Inflammatory macrophage (primary cell): ENCODE results near the gene ZFYVE16.
"Not testable (repeated sequence)": the region's sequence is repeated elsewhere in the genome, so short reads cannot be mapped to it uniquely, and the experiment has no call there.

Source experiments
- DNase-seq, 2 donors: peaks; one replicate each; pipeline ENCODE4 v3.0.0-alpha.2; 2020 to 2022
- total RNA-seq, 18 experiments: gene quantifications; one replicate each; lab custom pipeline; 2026; ENCODE audit warnings: mixed read lengths in 6 of 18, inconsistent platforms in 2 of 18; lab: John Stamatoyannopoulos, UW

ZFYVE16 gene
- total RNA-seq, result 227 to 1,087 (median 751) reads per million in 18 experiments

DNA sequence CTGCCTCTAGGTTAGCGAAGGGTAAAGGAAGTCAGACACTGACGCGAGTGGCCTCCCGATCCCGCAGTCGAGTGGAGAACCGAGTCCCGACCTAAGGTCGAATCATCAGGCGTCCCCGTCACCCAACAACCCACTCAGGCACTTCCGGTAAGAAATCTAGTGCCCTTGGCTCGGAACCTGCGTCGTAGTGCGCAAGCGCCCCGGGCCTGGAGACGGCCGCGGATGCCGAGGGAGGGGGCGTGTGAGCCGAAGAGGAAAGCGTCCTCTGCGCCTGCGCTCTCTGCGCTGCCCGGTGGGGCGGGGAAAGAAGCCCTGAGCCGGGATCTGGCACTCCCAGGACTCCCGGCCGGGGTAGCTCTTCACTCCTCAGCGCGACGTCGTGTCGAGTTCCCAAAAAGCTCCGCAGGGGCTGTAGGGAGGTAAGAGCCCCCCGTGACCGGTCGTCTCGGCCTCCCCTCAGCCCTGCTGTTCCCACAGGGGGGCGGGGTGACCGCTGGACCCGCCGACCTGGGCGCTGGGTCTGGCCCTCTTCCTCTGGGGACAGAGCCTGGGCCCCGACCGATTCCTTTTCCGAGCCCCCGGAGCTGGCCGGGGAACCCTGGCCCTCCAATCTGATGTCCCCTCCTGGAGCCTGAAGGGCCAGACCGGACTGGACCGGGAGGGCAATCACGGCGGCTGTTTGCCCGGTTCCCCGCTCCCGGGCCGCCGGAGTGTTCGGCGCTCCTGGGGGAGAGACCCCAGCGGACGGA, at the start of gene ZFYVE16:
Gene ZFYVE16, plus strand, starts transcription at position 330 of the 749 bp plus-strand sequence. CDS start 26,084 bp downstream, outside the sequence.
- peak; percentile 99 to 100 for DNase-seq

DNA sequence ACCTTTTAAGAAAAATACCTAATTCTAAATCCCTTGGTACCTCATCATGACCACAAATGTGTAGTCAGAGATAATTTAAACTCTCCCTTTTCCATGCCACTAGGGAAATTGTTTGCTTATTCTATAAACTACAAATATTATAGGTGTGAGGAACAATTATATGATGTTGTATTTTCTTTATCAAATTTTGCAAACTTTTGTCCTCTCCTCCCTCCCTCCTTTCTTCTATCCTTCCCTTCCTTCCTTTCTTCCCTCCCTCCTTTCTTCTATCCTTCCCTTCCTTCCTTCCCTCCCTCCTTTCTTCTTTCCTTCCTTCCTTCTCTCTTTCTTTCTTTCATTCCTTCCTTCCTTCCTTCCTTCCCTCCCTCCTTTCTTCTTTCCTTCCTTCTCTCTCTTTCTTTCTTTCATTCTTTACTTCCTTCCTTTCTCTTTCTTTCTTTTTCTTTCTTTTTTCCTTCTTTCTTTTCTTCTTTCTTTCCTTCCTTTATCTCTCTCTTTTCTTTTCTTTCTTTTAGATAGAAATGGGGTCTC, 46.9 kb upstream of the ZFYVE16 start:
- DNase-seq, result no peak

DNA sequence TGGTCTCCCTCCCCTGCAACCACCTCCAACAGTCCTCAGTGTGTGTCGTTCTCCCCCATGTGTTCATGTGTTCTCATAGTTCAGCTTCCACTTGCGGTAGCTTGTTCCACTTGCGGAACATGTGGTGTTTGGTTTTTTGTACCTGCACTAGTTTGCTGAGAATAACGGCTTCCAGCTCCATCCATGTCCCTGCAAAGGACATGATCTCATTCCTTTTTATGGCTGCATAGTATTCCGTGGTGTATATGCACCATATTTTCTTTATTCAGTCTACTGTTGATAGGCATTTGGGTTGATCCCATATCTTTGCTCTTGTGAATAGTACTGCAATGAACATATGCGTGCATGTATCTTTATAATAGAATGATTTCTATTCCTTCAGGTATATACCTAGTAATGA, 43.0 kb upstream of the ZFYVE16 start:
- no peak for DNase-seq

DNA sequence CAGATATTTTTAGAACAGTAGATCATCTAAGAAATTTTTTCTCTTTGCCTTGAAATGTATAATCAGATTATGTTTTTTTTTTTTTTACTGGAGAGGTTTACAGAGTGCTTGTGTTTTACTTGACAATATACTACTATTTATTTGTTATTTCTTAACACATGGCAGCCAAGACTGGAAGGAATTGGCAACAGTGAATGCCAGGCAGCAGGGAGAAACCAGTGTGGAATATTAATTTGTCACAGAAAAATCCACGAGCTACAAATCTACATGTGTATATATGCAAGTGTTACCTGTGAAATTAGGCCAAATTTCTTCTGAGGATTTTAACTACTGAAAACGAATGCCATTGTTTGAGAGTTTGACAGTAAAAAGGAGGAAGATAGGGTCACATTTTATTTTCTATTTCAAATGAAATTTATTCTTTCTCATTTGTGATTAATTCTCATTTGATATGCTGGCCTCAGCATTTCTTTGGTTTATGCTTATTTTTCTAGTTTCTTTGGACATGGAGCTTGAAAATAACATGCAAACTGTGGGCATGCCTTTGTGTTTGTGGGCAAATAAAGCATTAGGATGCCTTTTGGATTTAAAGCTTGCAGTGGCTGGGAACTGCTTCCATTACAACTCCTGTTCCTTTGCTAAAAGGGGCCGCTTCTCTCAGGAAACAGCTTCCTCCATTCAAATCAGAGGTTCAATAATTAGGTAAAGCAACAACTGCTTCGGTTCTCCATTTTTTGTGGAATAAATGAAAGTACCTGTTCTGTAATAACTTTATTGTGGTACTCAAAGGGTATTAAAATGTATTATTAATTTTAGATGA, 39.0 kb upstream of the ZFYVE16 start:
- DNase-seq, result no peak

DNA sequence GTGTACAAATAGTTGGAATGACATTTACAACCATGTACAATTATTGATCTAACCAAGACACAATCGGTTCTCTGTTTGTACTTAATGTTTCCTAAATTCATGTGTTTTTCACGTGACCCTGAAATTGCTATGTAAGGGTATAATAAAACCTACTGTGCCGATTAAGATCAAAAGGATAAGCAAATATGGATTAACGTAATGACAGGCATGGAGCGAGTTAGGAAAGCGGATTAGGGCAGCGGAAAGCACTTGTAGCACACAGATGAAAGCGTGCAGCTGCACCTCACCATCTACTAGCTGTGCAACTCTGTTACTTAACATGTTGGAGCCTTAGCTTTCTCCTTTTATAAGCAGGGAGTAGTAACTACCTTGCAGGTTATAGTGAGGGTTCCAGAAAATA, 38.3 kb upstream of the ZFYVE16 start:
- no peak for DNase-seq

DNA sequence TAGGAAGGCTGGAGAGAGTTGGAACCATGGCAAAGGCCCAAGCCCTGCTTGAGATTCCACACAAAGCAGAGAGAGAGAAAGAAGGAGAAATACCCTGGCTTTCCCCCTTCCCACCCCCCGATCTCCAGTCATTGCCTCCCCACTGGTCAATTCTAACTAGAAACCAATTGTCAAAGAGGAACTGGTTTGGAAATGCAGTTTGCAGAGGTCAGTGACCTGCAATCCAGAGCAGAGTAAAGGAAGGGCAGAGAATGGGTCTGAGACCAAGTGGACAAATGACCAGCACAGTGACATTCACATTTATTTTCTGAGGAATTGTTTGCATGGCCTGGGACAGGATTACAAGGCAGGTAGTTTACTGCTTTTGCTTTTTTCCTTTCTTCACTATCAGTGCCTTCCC, 37.5 kb upstream of the ZFYVE16 start:
- DNase-seq, result peak in 1 of 2 donors; percentile 51

DNA sequence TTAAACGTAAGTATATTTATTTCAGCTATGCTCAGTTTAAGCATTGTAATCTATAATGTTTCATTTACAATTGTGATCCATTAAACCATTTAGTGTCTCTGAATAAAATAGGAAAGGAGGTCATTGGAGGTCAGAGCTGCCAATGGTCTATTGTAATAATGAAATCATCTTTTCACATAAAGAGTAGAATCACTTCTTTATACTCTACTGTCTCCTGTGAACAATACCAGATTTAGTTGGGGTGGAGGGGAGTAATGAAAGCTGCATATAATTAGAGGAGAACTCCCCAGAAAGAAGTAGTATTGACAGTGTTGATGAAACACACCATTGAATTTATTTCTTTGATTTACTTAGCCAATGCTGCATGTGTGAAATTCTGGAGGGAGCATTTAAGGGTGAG, 35.1 kb upstream of the ZFYVE16 start:
- no peak for DNase-seq

DNA sequence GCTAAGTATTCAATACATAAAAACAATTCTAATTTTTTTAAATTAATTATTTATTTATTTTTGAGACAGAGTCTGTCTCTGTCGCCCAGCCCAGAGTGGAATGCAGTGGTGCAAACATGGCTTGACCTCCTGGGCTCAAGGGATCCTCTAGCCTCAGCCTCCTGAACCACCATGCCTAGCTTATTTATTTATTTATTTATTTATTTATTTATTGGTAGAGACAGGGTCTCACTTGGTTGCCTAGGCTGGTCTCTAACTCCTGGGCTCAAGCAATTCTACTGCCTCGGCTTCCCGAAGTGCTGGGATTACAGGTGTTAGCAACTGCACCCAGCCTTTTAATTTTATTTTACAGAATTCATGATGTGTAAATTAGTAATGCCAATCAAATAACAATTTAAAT, 33.7 kb upstream of the ZFYVE16 start:
- DNase-seq, result no peak

DNA sequence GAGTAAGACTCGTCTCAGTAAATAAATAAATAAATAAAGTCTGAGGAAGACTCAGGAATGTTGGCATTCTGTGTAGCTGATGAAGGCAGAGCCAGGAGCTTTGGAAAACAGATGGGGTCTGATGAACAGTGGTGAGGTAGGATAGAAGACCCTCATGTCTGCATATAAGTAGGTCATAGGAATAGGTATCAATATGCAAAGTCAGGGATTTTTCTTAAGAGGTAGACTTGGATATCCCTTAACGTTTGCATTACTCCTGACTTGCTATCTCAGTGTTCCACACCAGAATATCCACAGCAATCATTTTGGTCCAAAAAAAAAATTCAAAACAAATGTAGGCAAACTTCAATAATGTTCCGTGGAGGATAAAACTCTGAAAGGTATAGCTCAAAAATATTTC, 31.3 kb upstream of the ZFYVE16 start:
- no peak for DNase-seq

DNA sequence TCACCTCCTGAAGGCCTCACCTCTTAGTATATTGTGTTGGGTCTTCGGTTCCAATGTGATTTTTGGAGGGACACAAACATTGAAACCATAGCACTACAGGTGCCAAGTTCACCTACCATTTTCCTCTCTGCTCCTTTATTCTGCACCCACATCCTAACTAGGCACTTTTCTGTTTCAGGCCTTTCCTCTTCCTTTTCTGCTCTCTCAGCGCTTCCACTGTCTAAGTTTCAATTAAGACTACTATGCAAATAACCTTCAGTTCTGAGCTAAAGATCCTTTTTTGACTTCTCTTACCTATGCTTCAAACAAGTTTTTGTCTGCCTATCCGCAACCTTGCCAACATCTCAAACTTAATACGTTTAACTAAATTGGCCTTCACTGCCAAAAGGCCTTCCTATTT, 25.4 kb upstream of the ZFYVE16 start:
- DNase-seq, result no peak

DNA sequence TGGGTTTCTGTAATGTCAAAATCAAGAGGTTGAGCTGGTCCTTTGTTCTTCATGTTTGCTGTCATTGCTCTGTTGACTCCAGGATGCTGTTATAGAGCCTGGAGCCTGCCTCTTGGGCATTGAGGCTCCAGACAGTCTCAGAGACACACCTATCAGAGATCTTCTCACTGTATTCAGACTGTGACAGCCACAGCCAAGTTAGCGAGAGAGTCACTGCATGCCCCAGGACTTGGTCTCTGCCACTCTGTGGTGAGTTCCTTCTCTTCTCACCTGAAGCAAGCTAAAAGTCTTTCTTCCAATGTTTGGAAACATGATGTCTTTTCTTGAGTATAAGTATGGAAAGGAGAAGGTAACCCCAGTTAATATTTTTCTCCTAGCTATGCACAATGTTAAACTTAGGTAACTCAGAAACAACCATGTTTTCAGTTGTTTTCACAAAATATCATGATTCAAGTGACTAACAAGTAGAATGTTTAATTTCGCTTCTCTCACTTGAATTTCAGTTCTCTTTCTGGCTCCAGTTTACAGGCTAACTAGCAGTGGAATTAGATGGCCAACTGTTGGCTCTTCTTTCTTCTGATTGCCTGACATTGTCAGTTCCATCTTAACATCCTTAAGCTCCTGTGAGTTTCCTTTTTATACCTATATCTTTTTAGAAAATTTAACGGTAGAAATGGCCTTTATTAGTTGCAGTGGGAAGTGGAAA, 20.6 kb upstream of the ZFYVE16 start:
- no peak for DNase-seq

DNA sequence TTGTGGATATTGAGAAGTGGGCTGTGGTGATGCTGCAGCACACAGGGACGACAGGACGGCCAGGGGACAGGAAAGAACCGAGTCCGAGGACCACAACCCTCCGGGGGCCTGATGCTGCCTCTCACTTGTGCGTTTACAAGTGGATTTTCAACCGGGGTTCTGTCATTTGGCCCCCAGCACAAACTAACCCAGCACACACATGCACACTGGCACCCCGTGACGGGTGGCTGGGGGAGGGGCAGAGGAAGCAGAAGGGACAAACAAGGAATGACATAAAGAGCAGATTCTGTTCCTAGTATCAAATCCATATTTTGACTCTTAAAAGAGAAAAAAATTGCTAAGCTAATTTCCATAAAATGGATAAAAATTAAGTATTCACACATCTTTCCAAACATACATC, 18.3 kb upstream of the ZFYVE16 start:
- DNase-seq, result no peak

DNA sequence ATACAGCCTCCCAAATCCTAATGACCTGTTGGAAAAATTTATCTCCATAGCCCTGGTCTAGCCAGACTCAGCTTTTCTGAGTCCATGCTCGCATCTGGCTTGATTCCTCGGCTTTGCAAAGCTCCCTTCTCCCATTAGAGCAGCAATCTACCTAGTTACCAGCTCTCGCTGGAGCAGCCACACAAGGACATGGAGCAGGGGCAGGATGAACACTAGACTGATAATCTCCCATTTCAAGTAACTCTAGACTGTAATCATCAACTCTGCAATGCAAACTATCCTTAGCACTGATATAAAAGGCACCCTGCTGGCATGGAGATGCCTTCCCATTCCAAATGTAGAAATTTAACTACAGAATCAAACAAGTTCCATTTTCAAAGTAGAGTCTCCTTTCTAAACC, 17.5 kb upstream of the ZFYVE16 start:
- not testable (repeated sequence) for DNase-seq

DNA sequence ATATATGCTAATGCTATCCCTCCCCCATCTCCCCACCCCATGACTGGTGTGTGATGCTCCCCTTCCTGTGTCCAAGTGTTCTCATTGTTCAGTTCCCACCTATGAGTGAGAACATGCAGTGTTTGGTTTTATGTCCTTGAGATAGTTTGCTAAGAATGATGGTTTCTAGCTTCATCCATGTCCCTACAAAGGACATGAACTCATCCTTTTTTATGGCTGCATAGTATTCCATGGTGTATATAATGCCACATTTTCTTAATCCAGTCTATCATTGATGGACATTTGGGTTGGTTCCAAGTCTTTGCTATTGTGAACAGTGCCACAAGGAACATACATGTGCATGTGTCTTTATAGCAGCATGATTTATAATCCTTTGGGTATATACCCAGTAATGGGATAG, 16.6 kb upstream of the ZFYVE16 start:
- DNase-seq, result not testable (repeated sequence)

DNA sequence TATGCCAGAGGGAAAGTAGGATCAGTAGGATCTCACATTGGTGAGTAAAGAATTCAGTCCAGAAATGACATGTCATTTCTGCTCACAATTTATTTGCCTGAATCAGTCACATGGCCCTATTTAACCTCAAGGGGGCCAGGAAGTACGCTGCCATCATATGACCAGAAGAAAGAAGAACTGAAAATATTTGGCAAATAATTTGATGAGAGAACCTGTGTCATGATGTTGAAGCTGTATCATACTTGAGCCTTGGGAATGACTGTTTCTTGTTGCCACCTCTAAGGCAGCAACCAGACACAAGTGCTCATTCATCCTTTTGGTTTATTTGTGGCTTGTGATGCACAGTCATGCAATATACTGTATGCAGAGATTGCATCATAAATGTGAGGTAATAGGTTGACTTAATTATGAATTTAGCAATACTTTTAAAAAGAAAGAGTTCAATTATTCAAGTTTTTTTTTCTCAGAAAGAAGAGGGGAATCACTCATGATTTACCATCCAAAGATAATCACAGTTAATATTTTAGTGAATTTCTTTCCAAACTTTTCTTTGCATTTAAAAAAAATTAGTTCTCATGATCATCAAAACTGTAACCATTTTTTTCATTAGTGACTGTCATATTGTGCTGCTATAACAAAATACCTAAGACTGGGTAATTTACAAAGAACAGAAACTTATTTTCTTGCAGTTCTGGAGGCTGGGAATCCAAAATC, 8.2 kb upstream of the ZFYVE16 start:
- DNase-seq, result peak; percentile 95 to 98

DNA sequence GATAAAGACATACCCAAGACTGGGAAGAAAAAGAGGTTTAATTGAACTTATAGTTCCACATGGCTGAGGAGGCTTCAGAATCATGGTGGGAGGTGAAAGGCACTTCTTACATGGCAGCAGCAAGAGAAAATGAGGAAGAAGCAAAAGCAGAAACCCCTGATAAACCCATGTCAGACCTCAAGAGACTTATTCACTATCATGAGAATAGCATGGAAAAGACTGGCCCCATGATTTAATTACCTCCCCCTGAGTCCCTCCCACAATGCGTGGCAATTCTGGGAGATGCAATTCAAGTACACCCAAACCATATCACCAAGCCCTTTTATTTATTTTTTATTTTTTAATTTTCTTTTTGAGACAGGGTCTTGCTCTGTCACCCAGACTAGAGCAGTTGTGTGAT, 7.5 kb upstream of the ZFYVE16 start:
- DNase-seq, result peak; percentile 91 to 92

DNA sequence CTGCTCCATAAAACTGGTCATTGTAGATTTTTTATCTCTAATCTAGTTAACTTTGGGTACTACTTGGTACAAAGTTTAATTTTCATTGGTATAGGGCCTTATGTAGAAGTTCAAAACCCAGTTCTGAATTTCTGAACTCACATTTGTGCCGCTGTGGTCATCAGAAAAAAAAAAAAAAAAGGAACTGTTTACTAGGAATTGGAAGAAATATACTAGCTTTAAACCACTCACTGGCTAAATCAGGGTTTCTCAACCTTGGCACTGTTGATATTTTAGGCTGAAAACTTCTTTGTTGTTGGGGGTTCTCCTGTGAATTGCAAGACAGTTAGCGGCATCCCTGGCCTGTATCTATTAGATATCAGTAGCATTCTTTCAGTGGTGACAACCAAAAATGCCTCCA, 4.1 kb upstream of the ZFYVE16 start:
- peak; percentile 68 to 77 for DNase-seq

DNA sequence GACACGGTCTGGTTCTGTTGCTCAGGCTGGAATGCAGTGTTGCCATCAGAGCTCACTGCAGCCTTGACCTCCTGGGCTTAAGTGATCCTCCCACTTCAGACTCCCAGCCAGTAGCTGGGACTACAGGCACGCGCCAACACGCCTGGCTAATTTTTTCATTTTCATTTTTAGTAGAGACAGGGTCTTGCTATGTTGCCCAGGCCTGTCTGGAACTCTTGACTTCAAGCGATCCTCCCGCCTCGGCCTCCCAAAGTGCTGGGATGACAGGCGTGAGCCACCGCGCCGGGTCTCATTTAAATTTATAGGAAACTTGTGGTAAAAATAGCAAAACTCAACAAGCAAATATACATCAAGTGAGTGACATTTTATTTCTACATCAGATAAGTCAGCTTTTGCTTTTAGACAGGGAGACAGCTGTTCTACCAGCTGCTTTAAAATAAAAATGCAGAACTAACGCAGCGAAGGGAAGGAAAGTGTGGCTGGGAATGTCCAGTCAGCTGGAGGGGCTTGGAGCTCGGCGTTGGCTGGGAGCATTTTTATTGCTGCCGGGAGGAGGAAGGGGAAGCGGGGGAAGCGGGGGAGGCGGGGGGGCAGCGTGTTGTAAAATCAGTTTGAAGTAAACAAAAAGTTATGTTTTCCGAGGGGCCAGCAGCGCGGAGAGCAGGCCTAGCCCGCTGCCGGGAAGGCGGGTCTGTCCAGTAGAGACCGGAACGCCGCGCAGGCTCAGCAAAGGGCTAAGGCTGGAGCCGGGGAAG, 707 bp upstream of the ZFYVE16 start:
- peak; percentile 40 to 93 for DNase-seq

DNA sequence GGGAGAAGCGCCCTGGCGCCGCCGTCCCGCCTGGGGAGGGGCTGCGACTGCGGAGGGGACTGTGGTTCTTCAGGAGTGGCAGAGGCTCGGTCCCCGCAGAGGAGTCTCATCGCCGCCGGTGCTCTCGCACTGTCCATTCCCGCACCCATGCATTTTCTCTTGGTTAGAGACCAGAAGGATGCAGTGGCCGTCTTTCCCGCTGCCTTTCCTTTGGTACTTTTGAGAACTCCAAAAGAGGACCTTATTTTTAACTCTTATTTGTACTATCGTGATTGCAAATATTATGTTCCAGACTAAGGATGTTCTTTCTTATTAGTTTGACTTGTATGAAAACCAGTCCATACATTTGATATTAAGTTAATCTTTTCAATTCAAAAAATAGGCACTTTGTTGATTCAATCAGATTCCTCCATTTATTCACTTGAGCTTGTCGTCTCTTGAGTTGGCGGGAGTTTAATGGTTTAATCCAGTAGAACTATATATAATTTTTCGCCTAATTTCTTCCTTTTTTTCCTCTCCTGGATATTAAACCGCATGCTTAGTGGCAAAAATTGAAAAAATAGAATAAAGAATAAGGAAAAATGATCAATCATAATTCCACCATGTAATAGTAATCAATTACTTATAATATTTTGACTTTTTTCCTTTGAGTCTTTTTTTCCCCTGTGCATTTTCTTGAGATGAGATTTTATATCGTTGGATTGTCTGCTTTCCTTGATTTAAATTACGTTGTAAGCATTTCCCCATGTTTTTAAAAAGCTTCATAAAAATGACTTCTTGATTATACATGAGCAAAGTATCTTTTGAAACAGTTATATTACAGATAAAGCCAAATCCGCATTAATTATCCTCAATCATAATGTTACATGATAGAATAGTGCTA, 861 bp downstream of the ZFYVE16 start:
- peak; percentile 68 to 75 for DNase-seq

DNA sequence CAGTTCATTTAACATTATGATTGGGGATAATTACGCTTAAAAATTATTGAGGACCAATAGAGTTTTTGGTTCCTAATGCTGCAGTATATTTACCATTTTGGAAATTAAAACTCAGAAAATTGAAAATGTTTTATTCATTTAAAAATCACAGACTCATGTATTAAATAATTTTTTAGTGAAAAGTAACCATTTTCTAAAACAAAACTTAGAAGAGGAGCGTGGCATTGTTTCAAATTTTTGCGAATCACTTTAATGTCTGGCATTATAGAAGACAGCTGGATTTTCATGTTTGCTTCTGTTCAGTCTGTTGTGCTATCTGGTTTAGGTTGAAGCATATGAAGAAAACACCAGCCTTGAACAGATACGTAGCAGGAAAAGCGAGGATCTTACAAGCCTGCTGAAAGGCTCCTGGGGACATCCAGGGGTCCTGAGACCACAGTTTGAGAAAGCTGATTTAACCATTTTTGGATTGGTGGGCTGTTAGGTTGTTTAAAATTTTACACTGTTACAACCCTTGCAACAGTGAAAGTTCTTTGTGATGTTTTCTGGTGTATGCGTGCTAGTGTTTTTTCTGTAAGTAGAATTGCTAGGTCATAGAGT, 1.6 kb downstream of the ZFYVE16 start:
- peak; percentile 42 to 60 for DNase-seq
